ENCODE results near the gene MAFG.
"Not testable (repeated sequence)": the region's sequence is repeated elsewhere in the genome, so short reads cannot be mapped to it uniquely, and the experiment has no call there.

MAFG gene

GRCh38 chr17:81922566-81923301, 4.8 kb downstream of the MAFG start:
- no peak for DNase-seq

GRCh38 chr17:81921996-81922565, 5.5 kb downstream of the MAFG start:
- DNase-seq: no peak

GRCh38 chr17:81921537-81921862, 6.0 kb downstream of the MAFG start:
- DNase-seq: no peak

- DNase-seq: no peak
Observed at GRCh38 chr17:81920612-81921536, 6.7 kb downstream of the MAFG start.

GRCh38 chr17:81918832-81919545, 8.5 kb downstream of the MAFG start:
- DNase-seq: no peak

- not testable (repeated sequence) for DNase-seq
Observed at GRCh38 chr17:81918333-81918669, 9.2 kb downstream of the MAFG start.

- peak; percentile 12 for DNase-seq
Observed at GRCh38 chr17:81917565-81918332, 9.8 kb downstream of the MAFG start, which contains the start of gene SIRT7. SIRT7 (minus strand) TSS chr17:81918176; CDS start chr17:81918131, 45 bp downstream.

GRCh38 chr17:81916234-81917001, 11.1 kb downstream of the MAFG start:
- no peak for DNase-seq

GRCh38 chr17:81915331-81915730, 12.2 kb downstream of the MAFG start:
- DNase-seq: no peak

- no peak for DNase-seq
Observed at GRCh38 chr17:81914103-81914850, 13.3 kb downstream of the MAFG start.

GRCh38 chr17:81913394-81914102, 14.0 kb downstream of the MAFG start:
- no peak for DNase-seq

- DNase-seq: no peak
Observed at GRCh38 chr17:81912441-81913309, 14.9 kb downstream of the MAFG start.

GRCh38 chr17:81911969-81912368, 15.6 kb downstream of the MAFG start:
- no peak for DNase-seq

GRCh38 chr17:81911277-81911961, 16.1 kb downstream of the MAFG start, which contains the start of gene PCYT2:
PCYT2 (minus strand) TSS chr17:81911399; CDS start chr17:81911355, 44 bp downstream.
- DNase-seq: peak; percentile 67

- no peak for DNase-seq
Observed at GRCh38 chr17:81910840-81911276, 16.7 kb downstream of the MAFG start.

- no peak for DNase-seq
Observed at GRCh38 chr17:81909966-81910839, 17.3 kb downstream of the MAFG start.

- DNase-seq: no peak
Observed at GRCh38 chr17:81909231-81909630, 18.3 kb downstream of the MAFG start.

Measured in NCI-H446 treated with DMSO at 0.1 percent for 48 hours (cell line).